ENCODE results near the gene C20orf202. TPM values are rescaled to one million over a fixed set of nuclear protein-coding genes. Genes with fewer than 3 reads are reported as not detected.

The C20orf202 gene
- total RNA-seq, 1 donor from 2014 or later, result not detected

DNA sequence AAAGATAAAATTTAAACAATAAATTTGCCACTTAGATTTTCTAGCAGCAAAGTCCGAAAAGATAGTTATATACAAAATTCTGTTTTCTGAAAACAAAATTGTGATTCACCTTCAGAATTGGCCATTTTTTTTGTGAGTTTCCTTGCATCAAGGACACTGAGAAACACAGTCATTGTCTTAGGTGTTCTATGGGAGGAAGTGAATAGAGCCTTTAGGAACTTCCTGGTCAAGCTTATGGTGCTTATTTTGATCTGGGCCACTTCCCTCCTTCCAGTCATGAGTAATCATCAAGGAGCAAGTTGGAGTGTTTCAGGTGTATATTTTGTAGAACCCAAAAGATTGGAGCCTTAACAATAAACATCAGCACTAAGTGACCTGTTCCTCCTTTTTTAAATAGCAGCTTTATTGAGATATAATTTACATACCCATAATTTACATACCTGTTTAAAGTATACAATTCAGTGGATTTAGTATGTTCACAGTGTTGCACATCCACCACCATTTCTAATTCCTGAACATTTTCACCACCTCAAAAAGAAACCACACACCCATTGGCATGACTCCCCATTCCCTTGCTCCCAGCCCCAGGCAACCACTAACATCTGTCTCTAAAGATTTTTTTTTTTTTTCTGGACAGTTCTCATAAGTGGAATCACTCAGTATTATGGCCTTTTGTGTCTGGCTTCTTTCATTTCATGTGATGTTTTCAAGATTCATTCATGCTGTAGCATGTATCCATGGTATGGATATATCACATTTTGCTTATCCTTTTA lies 36.1 kb upstream of the C20orf202 start:
- Histone ChIP-seq H3K27ac (no peak overlapping the region), H3K36me3 (peaks cover 73 to 91% of the 10 kb centered on the region in 2 donors), H3K27me3 (no peaks in the 10 kb centered on the region), H3K9me3 (no peaks in the 10 kb centered on the region), H3K4me1 (no peaks in the 10 kb centered on the region), H3K4me3 (no peak overlapping the region)
- intact Hi-C loops (cut with DNase I), result no loop called here
- DNase-seq (ENCODE audit: low spot score in 2 of 2), result no peak
- TF ChIP-seq, protein P1, sequence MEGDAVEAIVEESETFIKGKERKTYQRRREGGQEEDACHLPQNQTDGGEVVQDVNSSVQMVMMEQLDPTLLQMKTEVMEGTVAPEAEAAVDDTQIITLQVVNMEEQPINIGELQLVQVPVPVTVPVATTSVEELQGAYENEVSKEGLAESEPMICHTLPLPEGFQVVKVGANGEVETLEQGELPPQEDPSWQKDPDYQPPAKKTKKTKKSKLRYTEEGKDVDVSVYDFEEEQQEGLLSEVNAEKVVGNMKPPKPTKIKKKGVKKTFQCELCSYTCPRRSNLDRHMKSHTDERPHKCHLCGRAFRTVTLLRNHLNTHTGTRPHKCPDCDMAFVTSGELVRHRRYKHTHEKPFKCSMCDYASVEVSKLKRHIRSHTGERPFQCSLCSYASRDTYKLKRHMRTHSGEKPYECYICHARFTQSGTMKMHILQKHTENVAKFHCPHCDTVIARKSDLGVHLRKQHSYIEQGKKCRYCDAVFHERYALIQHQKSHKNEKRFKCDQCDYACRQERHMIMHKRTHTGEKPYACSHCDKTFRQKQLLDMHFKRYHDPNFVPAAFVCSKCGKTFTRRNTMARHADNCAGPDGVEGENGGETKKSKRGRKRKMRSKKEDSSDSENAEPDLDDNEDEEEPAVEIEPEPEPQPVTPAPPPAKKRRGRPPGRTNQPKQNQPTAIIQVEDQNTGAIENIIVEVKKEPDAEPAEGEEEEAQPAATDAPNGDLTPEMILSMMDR (IDR thresholded peaks at IDR 0.05), result no peak

DNA sequence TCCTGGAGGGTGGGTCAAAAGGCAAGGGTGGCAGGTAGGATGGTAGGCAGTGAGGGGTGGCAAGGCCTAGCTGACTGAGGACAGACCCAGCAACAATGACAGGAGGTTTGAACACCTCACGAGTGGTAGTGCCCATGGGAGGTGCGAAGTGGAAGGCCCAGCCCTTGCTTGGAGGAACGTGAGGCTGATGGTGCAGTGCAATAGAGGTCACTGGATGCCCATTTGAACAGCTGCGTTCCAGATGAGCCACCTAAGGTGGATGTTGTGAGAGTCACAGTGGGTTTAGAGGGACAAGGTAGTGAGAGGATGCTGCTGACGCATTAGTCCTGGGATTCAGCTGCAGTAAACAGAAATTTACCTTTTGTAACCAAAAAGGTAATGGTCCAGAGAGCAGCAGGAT lies 34.0 kb upstream of the C20orf202 start:
- Histone ChIP-seq H3K27me3 (no peaks in the 10 kb centered on the region), H3K4me3 (no peak overlapping the region), H3K4me1 (no peaks in the 10 kb centered on the region), H3K36me3 (peaks cover 59 to 77% of the 10 kb centered on the region in 2 donors), H3K27ac (no peak overlapping the region), H3K9me3 (no peaks in the 10 kb centered on the region)
- TF ChIP-seq, protein P1 (IDR thresholded peaks at IDR 0.05), result no peak
- DNase-seq (ENCODE audit: low spot score in 2 of 2), result no peak
- intact Hi-C loops (cut with DNase I), result no loop called here

DNA sequence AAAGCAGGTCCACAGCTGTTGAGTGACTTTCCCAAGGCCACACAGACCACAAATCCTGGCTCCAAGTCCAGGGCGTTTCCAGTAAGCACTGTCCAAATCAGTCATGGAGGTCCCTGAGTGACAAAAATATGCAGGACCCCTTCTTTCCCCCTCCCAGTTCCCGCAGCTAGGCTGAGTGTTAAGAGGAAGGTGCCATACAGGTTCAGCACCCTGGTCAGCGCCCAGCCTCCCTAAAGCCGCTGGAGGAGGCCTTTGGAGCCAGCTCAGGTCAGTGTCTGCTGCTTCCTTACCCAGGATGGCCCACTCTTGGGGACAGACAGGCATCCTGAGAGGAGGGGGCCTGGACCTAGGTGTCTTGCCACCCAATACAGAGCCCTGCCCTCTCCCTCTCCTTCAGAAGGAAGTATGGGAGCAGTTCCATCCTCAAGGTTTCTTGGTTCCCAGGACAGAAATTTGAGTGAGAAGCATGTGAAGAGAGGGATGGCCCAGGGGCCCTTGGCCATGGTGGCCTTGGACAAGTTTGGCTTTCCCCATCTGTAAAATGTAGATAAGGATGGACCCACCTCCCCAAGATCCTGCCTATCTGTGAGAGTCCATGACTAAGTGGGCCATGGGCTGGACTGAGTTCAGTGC lies 31.7 kb upstream of the C20orf202 start:
- TF ChIP-seq, protein P1 (IDR thresholded peaks at IDR 0.05), result no peak
- Histone ChIP-seq H3K36me3 (peaks cover 37 to 60% of the 10 kb centered on the region in 2 donors), H3K4me1 (no peaks in the 10 kb centered on the region), H3K27me3 (no peaks in the 10 kb centered on the region), H3K9me3 (no peaks in the 10 kb centered on the region), H3K27ac (no peak overlapping the region), H3K4me3 (no peak overlapping the region)
- intact Hi-C loops (cut with DNase I), result no loop called here
- no peak for DNase-seq (ENCODE audit: low spot score in 2 of 2)

DNA sequence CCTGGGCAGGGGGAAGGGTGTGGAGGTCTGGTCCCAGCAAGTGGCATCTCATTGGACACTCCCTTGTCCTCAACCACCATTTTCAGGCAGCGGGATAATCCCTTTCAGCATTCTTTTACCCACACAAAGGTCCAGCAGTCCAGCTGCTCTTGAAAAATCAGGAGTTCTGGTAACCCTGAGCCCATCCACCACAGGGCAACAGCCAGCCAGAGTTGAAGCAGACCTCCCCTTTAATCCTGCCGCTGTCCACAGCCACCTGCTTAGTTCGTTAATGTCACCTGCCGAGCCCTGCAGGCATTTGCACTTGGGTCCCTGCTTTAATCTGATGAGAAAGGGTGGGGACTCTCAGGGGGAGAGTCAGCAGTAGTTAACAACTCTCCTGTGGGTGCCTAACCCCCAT lies 29.6 kb upstream of the C20orf202 start:
- Histone ChIP-seq H3K27me3 (no peaks in the 10 kb centered on the region), H3K4me3 (no peak overlapping the region), H3K9me3 (no peaks in the 10 kb centered on the region), H3K36me3 (peaks cover 26 to 39% of the 10 kb centered on the region in 2 donors), H3K4me1 (no peaks in the 10 kb centered on the region), H3K27ac (no peak overlapping the region)
- TF ChIP-seq, protein P1 (IDR thresholded peaks at IDR 0.05), result no peak
- DNase-seq (ENCODE audit: low spot score in 2 of 2), result no peak
- intact Hi-C loops (cut with DNase I), result no loop called here

DNA sequence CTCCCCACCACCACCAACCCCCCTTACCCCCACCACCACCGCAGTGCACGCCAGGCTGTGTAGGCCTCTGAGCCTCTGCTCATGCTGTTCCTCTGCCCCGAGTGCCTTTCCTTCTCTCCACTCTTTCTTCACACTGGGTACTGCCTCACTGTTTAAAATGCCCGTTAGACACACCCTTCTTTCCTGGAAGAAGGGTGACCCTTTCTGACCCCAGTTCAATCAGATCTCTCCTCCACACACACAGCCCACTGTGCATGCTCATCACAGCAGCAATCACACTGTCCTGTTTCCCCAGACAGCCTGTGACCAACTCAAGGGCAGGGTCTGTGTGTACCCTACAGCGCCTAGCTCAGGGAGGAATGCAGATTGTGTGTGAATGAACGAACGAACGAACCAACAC lies 28.5 kb upstream of the C20orf202 start:
- no peaks in the 10 kb centered on the region for H3K27me3 ChIP-seq
- intact Hi-C loops (cut with DNase I), result no loop called here
- no peaks in the 10 kb centered on the region for H3K4me1 ChIP-seq
- peaks cover 15 to 28% of the 10 kb centered on the region in 2 donors for H3K36me3 ChIP-seq
- H3K4me3 ChIP-seq, result no peak overlapping the region
- no peak for DNase-seq (ENCODE audit: low spot score in 2 of 2)
- H3K27ac ChIP-seq, result no peak overlapping the region
- no peaks in the 10 kb centered on the region for H3K9me3 ChIP-seq
- TF ChIP-seq, protein P1 (IDR thresholded peaks at IDR 0.05), result no peak

All from ascending aorta (tissue), 2 donors.